ENCODE results near the gene OR8J1. TPM values are rescaled to one million over a fixed set of nuclear protein-coding genes. Genes with fewer than 3 reads are reported as not detected.

The OR8J1 gene
- total and polyA plus RNA-seq, 9 of the 15 experiments (the other 6 are each of a cell fraction or from before 2014, with no cell fraction given) = not detected

DNA sequence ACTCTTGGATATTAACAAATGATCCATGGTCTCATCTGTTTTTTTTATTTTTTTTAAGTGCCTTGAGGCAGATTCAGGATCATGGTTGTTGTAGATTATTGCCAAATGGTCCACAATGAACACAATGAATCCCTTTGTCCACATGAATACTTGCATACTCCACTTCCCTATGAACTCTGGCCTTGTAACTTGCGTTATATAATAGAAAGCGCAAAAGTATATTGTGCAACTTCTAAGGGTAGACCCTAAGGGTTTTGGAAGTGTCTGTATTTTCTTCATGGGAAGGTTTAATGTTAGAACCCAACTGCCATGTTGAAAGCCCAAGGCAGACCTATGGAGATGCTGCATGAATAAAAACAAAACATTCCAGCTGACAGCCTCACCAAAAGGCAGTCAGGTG, 50.3 kb downstream of the OR8J1 start (continued):
- TF ChIP-seq, protein P1, sequence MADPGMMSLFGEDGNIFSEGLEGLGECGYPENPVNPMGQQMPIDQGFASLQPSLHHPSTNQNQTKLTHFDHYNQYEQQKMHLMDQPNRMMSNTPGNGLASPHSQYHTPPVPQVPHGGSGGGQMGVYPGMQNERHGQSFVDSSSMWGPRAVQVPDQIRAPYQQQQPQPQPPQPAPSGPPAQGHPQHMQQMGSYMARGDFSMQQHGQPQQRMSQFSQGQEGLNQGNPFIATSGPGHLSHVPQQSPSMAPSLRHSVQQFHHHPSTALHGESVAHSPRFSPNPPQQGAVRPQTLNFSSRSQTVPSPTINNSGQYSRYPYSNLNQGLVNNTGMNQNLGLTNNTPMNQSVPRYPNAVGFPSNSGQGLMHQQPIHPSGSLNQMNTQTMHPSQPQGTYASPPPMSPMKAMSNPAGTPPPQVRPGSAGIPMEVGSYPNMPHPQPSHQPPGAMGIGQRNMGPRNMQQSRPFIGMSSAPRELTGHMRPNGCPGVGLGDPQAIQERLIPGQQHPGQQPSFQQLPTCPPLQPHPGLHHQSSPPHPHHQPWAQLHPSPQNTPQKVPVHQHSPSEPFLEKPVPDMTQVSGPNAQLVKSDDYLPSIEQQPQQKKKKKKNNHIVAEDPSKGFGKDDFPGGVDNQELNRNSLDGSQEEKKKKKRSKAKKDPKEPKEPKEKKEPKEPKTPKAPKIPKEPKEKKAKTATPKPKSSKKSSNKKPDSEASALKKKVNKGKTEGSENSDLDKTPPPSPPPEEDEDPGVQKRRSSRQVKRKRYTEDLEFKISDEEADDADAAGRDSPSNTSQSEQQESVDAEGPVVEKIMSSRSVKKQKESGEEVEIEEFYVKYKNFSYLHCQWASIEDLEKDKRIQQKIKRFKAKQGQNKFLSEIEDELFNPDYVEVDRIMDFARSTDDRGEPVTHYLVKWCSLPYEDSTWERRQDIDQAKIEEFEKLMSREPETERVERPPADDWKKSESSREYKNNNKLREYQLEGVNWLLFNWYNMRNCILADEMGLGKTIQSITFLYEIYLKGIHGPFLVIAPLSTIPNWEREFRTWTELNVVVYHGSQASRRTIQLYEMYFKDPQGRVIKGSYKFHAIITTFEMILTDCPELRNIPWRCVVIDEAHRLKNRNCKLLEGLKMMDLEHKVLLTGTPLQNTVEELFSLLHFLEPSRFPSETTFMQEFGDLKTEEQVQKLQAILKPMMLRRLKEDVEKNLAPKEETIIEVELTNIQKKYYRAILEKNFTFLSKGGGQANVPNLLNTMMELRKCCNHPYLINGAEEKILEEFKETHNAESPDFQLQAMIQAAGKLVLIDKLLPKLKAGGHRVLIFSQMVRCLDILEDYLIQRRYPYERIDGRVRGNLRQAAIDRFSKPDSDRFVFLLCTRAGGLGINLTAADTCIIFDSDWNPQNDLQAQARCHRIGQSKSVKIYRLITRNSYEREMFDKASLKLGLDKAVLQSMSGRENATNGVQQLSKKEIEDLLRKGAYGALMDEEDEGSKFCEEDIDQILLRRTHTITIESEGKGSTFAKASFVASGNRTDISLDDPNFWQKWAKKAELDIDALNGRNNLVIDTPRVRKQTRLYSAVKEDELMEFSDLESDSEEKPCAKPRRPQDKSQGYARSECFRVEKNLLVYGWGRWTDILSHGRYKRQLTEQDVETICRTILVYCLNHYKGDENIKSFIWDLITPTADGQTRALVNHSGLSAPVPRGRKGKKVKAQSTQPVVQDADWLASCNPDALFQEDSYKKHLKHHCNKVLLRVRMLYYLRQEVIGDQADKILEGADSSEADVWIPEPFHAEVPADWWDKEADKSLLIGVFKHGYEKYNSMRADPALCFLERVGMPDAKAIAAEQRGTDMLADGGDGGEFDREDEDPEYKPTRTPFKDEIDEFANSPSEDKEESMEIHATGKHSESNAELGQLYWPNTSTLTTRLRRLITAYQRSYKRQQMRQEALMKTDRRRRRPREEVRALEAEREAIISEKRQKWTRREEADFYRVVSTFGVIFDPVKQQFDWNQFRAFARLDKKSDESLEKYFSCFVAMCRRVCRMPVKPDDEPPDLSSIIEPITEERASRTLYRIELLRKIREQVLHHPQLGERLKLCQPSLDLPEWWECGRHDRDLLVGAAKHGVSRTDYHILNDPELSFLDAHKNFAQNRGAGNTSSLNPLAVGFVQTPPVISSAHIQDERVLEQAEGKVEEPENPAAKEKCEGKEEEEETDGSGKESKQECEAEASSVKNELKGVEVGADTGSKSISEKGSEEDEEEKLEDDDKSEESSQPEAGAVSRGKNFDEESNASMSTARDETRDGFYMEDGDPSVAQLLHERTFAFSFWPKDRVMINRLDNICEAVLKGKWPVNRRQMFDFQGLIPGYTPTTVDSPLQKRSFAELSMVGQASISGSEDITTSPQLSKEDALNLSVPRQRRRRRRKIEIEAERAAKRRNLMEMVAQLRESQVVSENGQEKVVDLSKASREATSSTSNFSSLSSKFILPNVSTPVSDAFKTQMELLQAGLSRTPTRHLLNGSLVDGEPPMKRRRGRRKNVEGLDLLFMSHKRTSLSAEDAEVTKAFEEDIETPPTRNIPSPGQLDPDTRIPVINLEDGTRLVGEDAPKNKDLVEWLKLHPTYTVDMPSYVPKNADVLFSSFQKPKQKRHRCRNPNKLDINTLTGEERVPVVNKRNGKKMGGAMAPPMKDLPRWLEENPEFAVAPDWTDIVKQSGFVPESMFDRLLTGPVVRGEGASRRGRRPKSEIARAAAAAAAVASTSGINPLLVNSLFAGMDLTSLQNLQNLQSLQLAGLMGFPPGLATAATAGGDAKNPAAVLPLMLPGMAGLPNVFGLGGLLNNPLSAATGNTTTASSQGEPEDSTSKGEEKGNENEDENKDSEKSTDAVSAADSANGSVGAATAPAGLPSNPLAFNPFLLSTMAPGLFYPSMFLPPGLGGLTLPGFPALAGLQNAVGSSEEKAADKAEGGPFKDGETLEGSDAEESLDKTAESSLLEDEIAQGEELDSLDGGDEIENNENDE (IDR thresholded peaks at IDR 0.05; ENCODE audit: low read depth, low read length) = no peak
- TF ChIP-seq GABPB2 (CRISPR knock-in tag; conservative IDR thresholded peaks at IDR 0.05) (no peak), SRSF3 (IDR thresholded peaks at IDR 0.05; ENCODE audit: insufficient read depth, low read length) (no peak), ARNT (IDR thresholded peaks at IDR 0.05) (no peak), KDM4B (IDR thresholded peaks at IDR 0.05; ENCODE audit: borderline replicate concordance in 2 of 2, low read depth in 1 of 2) (no peak)
- TF ChIP-seq, protein P2, sequence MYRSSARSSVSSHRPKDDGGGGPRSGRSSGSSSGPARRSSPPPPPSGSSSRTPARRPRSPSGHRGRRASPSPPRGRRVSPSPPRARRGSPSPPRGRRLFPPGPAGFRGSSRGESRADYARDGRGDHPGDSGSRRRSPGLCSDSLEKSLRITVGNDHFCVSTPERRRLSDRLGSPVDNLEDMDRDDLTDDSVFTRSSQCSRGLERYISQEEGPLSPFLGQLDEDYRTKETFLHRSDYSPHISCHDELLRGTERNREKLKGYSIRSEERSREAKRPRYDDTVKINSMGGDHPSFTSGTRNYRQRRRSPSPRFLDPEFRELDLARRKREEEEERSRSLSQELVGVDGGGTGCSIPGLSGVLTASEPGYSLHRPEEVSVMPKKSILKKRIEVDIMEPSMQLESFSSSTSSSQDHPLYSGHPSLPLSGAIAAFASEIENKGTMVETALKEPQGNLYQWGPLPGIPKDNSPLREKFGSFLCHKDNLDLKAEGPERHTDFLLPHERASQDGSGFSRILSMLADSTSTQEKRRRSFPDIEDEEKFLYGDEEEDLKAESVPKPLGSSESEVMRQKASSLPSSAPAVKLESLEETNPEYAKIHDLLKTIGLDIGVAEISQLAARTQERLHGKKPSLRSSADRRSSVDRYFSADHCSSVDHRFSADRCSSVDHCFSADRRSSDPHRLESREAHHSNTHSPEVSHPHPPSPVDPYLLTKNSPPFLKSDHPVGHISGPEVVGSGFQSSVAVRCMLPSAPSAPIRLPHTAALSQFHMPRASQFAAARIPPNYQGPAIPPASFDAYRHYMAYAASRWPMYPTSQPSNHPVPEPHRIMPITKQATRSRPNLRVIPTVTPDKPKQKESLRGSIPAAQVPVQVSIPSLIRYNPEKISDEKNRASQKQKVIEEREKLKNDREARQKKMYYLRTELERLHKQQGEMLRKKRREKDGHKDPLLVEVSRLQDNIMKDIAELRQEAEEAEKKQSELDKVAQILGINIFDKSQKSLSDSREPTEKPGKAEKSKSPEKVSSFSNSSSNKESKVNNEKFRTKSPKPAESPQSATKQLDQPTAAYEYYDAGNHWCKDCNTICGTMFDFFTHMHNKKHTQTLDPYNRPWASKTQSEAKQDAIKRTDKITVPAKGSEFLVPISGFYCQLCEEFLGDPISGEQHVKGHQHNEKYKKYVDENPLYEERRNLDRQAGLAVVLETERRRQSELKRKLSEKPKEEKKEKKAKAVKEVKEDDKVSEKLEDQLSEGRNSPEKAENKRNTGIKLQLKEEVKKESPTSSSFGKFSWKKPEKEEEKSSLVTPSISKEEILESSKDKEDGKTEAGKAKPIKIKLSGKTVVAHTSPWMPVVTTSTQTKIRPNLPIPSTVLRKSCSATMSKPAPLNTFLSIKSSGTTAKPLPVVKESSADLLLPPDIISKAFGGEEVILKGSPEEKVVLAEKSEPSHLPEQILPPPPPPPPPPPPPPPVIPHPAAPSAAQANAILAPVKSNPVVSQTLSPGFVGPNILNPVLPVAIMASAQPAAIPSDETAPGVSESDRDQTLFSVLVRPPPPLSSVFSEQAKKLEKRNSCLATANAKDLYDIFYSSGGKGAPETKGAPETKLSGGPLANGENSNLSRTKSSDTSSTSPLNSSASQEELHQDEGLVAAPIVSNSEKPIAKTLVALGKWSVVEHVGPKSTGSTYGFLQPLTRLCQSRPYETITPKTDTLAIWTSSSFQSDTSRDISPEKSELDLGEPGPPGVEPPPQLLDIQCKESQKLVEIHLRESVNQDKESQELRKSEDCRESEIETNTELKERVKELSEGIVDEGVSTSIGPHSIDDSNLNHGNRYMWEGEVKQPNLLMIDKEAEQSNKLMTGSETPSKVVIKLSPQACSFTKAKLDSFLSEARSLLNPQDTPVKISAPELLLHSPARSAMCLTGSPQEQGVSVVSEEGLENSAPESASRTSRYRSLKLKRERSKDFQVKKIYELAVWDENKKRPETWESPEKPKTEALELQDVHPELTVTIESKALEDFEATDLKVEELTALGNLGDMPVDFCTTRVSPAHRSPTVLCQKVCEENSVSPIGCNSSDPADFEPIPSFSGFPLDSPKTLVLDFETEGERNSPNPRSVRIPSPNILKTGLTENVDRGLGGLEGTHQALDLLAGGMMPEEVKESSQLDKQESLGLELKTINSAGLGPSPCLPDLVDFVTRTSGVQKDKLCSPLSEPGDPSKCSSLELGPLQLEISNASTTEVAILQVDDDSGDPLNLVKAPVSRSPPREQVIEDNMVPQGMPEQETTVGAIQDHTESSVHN (IDR thresholded peaks at IDR 0.05; ENCODE audit: borderline replicate concordance in 1 of 2, low read depth in 1 of 2) = no peak
